ENCODE results near the gene METTL2B.

Gene METTL2B, protein sequence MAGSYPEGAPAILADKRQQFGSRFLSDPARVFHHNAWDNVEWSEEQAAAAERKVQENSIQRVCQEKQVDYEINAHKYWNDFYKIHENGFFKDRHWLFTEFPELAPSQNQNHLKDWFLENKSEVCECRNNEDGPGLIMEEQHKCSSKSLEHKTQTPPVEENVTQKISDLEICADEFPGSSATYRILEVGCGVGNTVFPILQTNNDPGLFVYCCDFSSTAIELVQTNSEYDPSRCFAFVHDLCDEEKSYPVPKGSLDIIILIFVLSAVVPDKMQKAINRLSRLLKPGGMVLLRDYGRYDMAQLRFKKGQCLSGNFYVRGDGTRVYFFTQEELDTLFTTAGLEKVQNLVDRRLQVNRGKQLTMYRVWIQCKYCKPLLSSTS

DNA sequence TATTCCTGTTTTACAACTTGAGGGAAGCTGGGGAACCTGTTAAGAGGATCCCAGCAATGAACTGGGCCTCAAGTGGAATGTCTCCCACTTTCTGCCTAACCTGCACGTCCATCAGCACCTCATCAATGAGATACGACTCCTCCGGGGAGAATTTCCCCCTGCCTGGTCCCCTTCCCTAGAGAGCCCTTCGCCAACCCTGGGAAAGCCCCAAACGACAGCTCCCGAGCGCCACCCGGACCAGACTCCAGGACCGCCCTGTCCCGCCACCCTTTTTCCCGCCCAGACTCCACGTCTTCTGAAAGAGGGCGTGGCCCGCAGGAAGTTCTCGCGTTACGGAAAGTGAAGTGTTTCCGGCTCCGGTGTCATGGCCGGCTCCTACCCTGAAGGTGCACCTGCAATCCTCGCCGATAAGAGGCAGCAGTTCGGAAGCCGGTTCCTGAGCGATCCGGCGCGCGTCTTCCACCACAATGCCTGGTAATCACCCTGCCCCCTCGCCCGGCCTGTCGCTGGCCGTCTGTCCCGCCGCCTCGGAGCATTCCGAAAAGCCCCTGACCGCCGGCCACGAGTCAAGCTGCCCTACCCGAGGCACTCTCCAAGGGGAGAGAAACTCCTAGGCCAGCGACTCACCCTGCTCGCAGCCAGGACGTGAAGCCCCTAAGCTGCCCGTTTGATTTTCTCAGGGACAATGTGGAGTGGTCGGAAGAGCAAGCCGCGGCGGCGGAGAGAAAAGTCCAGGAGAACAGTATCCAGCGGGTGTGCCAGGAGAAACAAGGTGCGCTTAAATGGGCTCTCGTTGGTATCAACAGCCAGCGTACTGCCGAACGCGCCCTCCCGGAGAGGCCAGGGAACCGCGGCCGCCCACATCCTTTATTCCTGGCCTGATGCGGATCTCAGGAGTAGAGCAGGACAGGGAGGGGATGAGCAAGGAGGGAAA, at the start of gene METTL2B:
TSS of gene METTL2B (plus strand) at position 347 of the 934 bp plus-strand sequence. CDS start at position 365, 18 bp downstream.
- TF ChIP-seq, protein P1, sequence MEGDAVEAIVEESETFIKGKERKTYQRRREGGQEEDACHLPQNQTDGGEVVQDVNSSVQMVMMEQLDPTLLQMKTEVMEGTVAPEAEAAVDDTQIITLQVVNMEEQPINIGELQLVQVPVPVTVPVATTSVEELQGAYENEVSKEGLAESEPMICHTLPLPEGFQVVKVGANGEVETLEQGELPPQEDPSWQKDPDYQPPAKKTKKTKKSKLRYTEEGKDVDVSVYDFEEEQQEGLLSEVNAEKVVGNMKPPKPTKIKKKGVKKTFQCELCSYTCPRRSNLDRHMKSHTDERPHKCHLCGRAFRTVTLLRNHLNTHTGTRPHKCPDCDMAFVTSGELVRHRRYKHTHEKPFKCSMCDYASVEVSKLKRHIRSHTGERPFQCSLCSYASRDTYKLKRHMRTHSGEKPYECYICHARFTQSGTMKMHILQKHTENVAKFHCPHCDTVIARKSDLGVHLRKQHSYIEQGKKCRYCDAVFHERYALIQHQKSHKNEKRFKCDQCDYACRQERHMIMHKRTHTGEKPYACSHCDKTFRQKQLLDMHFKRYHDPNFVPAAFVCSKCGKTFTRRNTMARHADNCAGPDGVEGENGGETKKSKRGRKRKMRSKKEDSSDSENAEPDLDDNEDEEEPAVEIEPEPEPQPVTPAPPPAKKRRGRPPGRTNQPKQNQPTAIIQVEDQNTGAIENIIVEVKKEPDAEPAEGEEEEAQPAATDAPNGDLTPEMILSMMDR (IDR thresholded peaks at IDR 0.05; ENCODE audit: low read depth, low read length): peak; percentile 39
- TF ChIP-seq MYC (IDR thresholded peaks at IDR 0.05; ENCODE audit: low read depth, low read length) (peak; percentile 92), POLR2A (IDR thresholded peaks at IDR 0.05; ENCODE audit: extremely low read depth, insufficient read length) (peak; percentile 52)
- TF ChIP-seq, protein P2, sequence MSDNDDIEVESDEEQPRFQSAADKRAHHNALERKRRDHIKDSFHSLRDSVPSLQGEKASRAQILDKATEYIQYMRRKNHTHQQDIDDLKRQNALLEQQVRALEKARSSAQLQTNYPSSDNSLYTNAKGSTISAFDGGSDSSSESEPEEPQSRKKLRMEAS (IDR thresholded peaks at IDR 0.05; ENCODE audit: low read depth, low read length): peak; percentile 79
- peak; percentile 98 for DNase-seq (ENCODE audit: low read depth)
- H3K4me3 ChIP-seq (ENCODE audit: low read depth, low read length): peak within 1 kb of the TSS; percentile 82

DNA sequence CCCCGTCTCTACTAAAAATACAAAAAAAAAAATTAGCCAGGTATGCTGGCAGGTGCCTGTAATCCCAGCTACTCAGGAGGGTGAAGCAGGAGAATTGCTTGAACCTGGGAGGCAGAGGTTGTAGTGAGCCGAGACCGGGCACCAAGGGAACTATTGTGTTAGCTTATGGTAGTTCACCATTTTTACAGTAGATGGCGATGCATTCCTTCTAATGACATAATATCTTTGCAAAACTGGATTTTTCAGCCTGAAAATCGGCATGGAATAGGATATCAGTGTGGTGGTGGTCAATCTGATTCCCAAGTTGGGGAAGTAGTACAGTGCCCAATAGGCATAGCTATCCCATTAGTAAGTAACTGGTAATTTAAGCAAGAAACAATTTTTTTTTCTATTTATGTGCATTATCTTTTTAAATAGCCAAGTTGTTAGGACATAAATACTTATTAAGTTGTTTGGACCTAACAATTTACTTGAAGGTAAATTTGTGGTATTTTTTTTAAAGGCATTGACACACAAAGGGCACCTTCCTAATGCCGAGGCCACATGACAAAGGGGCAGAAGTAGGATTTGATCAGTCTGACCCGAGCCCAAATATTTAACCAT, 49.2 kb upstream of the METTL2B start:
- no peak overlapping the region for H3K4me3 ChIP-seq (ENCODE audit: low read depth, low read length)
- DNase-seq (ENCODE audit: low read depth): peak; percentile 79
- TF ChIP-seq, protein P2 (IDR thresholded peaks at IDR 0.05; ENCODE audit: low read depth, low read length): peak; percentile 13; the same call in 1 of the 2 replicates
- TF ChIP-seq MYC (IDR thresholded peaks at IDR 0.05; ENCODE audit: low read depth, low read length) (no peak; the same call in 1 of the 2 replicates), POLR2A (IDR thresholded peaks at IDR 0.05; ENCODE audit: extremely low read depth, insufficient read length) (no peak)
- TF ChIP-seq, protein P1 (IDR thresholded peaks at IDR 0.05; ENCODE audit: low read depth, low read length): peak; percentile 65

DNA sequence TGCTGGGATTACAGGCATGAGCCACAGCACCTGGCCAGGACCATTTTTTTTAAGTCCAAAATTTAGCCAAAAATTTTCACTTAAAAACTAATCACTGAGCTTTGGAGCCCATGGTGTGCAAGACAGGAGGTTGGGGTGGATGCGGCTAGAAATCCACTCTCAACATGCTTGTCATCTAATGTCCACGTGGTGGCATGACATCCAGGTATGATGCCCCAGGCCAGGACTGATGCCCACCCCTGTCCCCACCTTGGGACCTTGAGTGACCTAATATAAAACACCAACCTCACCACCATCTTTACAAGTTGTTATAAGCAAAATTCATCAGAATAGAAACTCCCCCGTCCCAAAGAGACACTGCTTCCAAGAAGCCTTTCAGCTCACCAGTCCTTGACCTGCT, 46.3 kb upstream of the METTL2B start:
- no peak for DNase-seq (ENCODE audit: low read depth)

DNA sequence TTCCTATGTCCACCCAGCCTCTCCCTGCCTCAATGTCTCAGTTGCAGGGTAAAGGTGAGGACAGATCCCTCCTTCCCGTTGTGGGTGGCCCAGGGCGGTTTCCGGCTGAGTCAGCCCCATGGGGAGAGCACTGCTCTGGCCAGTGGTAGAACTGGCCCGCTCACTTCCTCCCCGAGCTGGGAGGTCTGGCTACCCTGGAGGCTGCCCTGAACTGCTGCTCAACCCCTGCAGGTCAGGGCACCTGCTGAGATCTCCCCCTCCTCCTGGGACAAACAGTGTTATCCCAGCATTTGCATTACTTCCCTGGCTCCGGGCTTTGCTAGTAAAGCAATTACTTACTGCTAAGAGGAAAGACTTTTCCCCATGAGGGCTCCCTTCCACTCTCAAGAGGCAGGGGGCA, 45.3 kb upstream of the METTL2B start:
- no peak for DNase-seq (ENCODE audit: low read depth)
- no peak overlapping the region for H3K4me3 ChIP-seq (ENCODE audit: low read depth, low read length)
- TF ChIP-seq POLR2A (IDR thresholded peaks at IDR 0.05; ENCODE audit: extremely low read depth, insufficient read length): no peak
- no peak for TF ChIP-seq MYC (IDR thresholded peaks at IDR 0.05; ENCODE audit: low read depth, low read length)
- TF ChIP-seq, protein P1 (IDR thresholded peaks at IDR 0.05; ENCODE audit: low read depth, low read length): no peak
- TF ChIP-seq, protein P2 (IDR thresholded peaks at IDR 0.05; ENCODE audit: low read depth, low read length): no peak

More for the DNA sequence above, 46.3 kb upstream of the METTL2B start:
- TF ChIP-seq MYC (IDR thresholded peaks at IDR 0.05; ENCODE audit: low read depth, low read length) (no peak), POLR2A (IDR thresholded peaks at IDR 0.05; ENCODE audit: extremely low read depth, insufficient read length) (no peak)
- TF ChIP-seq, protein P1 (IDR thresholded peaks at IDR 0.05; ENCODE audit: low read depth, low read length): no peak
- TF ChIP-seq, protein P2 (IDR thresholded peaks at IDR 0.05; ENCODE audit: low read depth, low read length): peak; percentile 81
- no peak overlapping the region for H3K4me3 ChIP-seq (ENCODE audit: low read depth, low read length)

DNA sequence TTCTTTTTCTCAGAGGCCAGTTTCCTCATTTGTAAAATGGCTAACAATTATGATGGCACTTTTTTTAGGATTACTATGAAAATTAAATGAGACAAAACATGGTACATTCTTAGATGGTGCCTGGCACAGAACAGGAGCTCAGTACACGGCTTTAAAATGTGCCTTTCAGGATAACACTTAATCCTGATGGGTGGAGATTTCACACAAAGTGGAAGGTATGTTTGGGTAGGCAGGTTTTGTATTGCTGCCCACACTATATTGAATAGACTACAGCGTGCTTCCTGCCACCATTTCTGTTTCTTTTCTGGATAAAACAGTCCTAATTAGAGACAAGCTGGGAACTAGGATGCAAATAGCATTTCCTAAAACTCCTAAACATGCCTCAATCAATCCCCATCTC, 44.8 kb upstream of the METTL2B start:
- TF ChIP-seq, protein P2 (IDR thresholded peaks at IDR 0.05; ENCODE audit: low read depth, low read length): no peak
- TF ChIP-seq, protein P1 (IDR thresholded peaks at IDR 0.05; ENCODE audit: low read depth, low read length): no peak
- TF ChIP-seq POLR2A (IDR thresholded peaks at IDR 0.05; ENCODE audit: extremely low read depth, insufficient read length): no peak
- TF ChIP-seq MYC (IDR thresholded peaks at IDR 0.05; ENCODE audit: low read depth, low read length): no peak
- H3K4me3 ChIP-seq (ENCODE audit: low read depth, low read length): no peak overlapping the region
- no peak for DNase-seq (ENCODE audit: low read depth)

All from NB4 (cell line).